Nephron progenitor cell (in vitro differentiated cells): ENCODE results near the gene TBATA.

Source experiments
- DNase-seq: peaks from one replicate; pipeline ENCODE4 v3.0.0; 2021
- H3K27ac Mint-ChIP-seq: 2 replicates; pipeline ENCODE4 v1.8.0; 2021; ENCODE audit warnings: mild to moderate bottlenecking, moderate library complexity, mixed read lengths
- H3K27me3 Mint-ChIP-seq: 2 replicates; pipeline ENCODE4 v1.8.0; 2021; ENCODE audit warnings: mild to moderate bottlenecking, low read depth, mixed read lengths; ENCODE audit not compliant: poor library complexity
- H3K36me3 Mint-ChIP-seq: 2 replicates; pipeline ENCODE4 v1.8.0; 2021; ENCODE audit warnings: low read depth, mixed read lengths
- H3K4me1 Mint-ChIP-seq: 2 replicates; pipeline ENCODE4 v1.8.0; 2021; ENCODE audit warnings: mixed read lengths
- H3K4me3 Mint-ChIP-seq: 2 replicates; pipeline ENCODE4 v1.8.0; 2021; ENCODE audit warnings: mild to moderate bottlenecking, moderate library complexity, mixed read lengths
- H3K9me3 Mint-ChIP-seq: 2 replicates; pipeline ENCODE4 v1.8.0; 2021; ENCODE audit warnings: mild to moderate bottlenecking, moderate library complexity, mixed read lengths
- CTCF ChIP-seq: fragments of 200-600 bp; sonication (generic); IDR thresholded peaks from 2 replicates; pipeline ENCODE4 v1.5.0; 2021; ENCODE audit warnings: antibody characterized with exemption

The TBATA gene

GRCh38 chr10:70785190-70785589, at the start of gene TBATA:
Gene TBATA (minus strand): TSS chr10:70785377. CDS start chr10:70783379, 1,998 bp downstream.
- peaks cover 10% of the 10 kb centered on the region for H3K4me1 Mint-ChIP-seq
- no peak within 1 kb of the TSS for H3K4me3 Mint-ChIP-seq
- H3K9me3 Mint-ChIP-seq = peaks cover 4% of the 10 kb centered on the region
- no peaks in the 10 kb centered on the region for H3K27me3 Mint-ChIP-seq
- H3K36me3 Mint-ChIP-seq = no peaks in the 10 kb centered on the region
- no peak within 1 kb of the TSS for H3K27ac Mint-ChIP-seq
- DNase-seq = no peak
- no peak for TF ChIP-seq CTCF

- TF ChIP-seq CTCF = no peak
- Mint-ChIP-seq H3K4me1 (peaks cover 14% of the 10 kb centered on the region), H3K27me3 (no peaks in the 10 kb centered on the region), H3K36me3 (peaks cover 62% of the 10 kb centered on the region), H3K27ac (no peak overlapping the region), H3K4me3 (no peak overlapping the region), H3K9me3 (peaks cover 8% of the 10 kb centered on the region)
- DNase-seq = no peak
These were observed 49.4 kb upstream of the TBATA start for GRCh38 chr10:70834441-70835151.

GRCh38 chr10:70834021-70834420, 48.8 kb upstream of the TBATA start:
- Mint-ChIP-seq H3K36me3 (peaks cover 57% of the 10 kb centered on the region), H3K9me3 (peaks cover 8% of the 10 kb centered on the region), H3K4me1 (peaks cover 20% of the 10 kb centered on the region), H3K27me3 (no peaks in the 10 kb centered on the region), H3K27ac (no peak overlapping the region), H3K4me3 (no peak overlapping the region)
- no peak for DNase-seq
- TF ChIP-seq CTCF = no peak

- Mint-ChIP-seq H3K4me1 (peaks cover 24% of the 10 kb centered on the region), H3K4me3 (no peak overlapping the region), H3K27me3 (no peaks in the 10 kb centered on the region), H3K27ac (no peak overlapping the region), H3K9me3 (peaks cover 8% of the 10 kb centered on the region), H3K36me3 (peaks cover 53% of the 10 kb centered on the region)
- TF ChIP-seq CTCF = no peak
- DNase-seq = no peak
These were observed 48.4 kb upstream of the TBATA start for GRCh38 chr10:70833601-70834000.

- Mint-ChIP-seq H3K9me3 (peaks cover 8% of the 10 kb centered on the region), H3K4me3 (no peak overlapping the region), H3K27ac (no peak overlapping the region), H3K27me3 (no peaks in the 10 kb centered on the region), H3K36me3 (peaks cover 47% of the 10 kb centered on the region), H3K4me1 (peaks cover 28% of the 10 kb centered on the region)
- TF ChIP-seq CTCF = no peak
- no peak for DNase-seq
These were observed 47.8 kb upstream of the TBATA start for GRCh38 chr10:70832852-70833528.
